HL-60 (cell line): ENCODE data around the gene GKN1.

Experiments
- DNase-seq, 2 experiments: peaks; one replicate each; pipeline ENCODE4 v3.0.0-alpha.2; 2010 to 2020; ENCODE audit warnings: low read depth in 1 of 2, low spot score in 1 of 2
- H3K27ac ChIP-seq: fragments of 250-450 bp; sonication (Bioruptor Pico); replicated peaks from 2 replicates; pipeline ENCODE4 v1.5.1; 2020; ENCODE audit warnings: mild to moderate bottlenecking, moderate library complexity
- H3K27me3 ChIP-seq: fragments of 250-450 bp; sonication (Bioruptor Pico); 2 replicates; pipeline ENCODE4 v1.5.1; 2021; ENCODE audit warnings: mild to moderate bottlenecking, moderate library complexity; ENCODE audit not compliant: insufficient read depth, poor library complexity, severe bottlenecking
- H3K4me3 ChIP-seq: replicated peaks from 2 replicates; pipeline ENCODE4 v1.5.1; 2011; ENCODE audit warnings: mild to moderate bottlenecking, control low read depth, low read length; ENCODE audit not compliant: insufficient read depth
- CTCF ChIP-seq: IDR thresholded peaks from one replicate; pipeline ENCODE4 v1.5.1; 2011; ENCODE audit warnings: low read length, control low read depth, inconsistent platforms; ENCODE audit not compliant: insufficient read depth
- GABPA ChIP-seq: IDR thresholded peaks from 2 replicates; pipeline ENCODE4 v1.6.1; 2012; ENCODE audit warnings: low read depth
- POLR2AphosphoS5 ChIP-seq: IDR thresholded peaks from 2 replicates; pipeline ENCODE4 v1.6.1; 2012; ENCODE audit warnings: low read depth
- REST ChIP-seq: IDR thresholded peaks from 2 replicates; pipeline ENCODE4 v1.6.1; 2012; ENCODE audit warnings: low read depth; ENCODE audit not compliant: insufficient replicate concordance
- SPI1 ChIP-seq: IDR thresholded peaks from 2 replicates; pipeline ENCODE4 v1.6.1; 2012; ENCODE audit warnings: low read depth, mild to moderate bottlenecking, borderline replicate concordance

Gene GKN1

GRCh38 chr2:69018678-69019095 is 44.3 kb downstream of the GKN1 start:
- Histone ChIP-seq H3K4me3 (no peak overlapping the region), H3K27ac (no peak overlapping the region), H3K27me3 (peaks cover 19% of the 10 kb centered on the region)
- TF ChIP-seq REST (no peak), POLR2AphosphoS5 (no peak), GABPA (no peak), SPI1 (no peak), CTCF (no peak)
- DNase-seq: no peak

- H3K4me3 ChIP-seq: no peak overlapping the region
- no peak overlapping the region for H3K27ac ChIP-seq
- TF ChIP-seq REST: no peak
- TF ChIP-seq SPI1: no peak
- TF ChIP-seq POLR2AphosphoS5: no peak
- no peak for TF ChIP-seq CTCF
- TF ChIP-seq GABPA: no peak
- no peak for DNase-seq
- H3K27me3 ChIP-seq: peaks cover 5% of the 10 kb centered on the region
These were observed 46.3 kb downstream of the GKN1 start for GRCh38 chr2:69020496-69021426.

- H3K4me3 ChIP-seq: no peak overlapping the region
- TF ChIP-seq GABPA (no peak), SPI1 (no peak), REST (no peak), CTCF (no peak), POLR2AphosphoS5 (no peak)
- no peak overlapping the region for H3K27ac ChIP-seq
- no peak for DNase-seq
- H3K27me3 ChIP-seq: peaks cover under 1% of the 10 kb centered on the region
These were observed 47.3 kb downstream of the GKN1 start for GRCh38 chr2:69021727-69022126.
